ENCODE results near the gene FAM47E. TPM values are rescaled to one million over a fixed set of nuclear protein-coding genes. Genes with fewer than 3 reads are reported as not detected.

The FAM47E gene
- polyA plus RNA-seq, 1 donor from 2014 or later = 3.7 TPM

- Histone ChIP-seq H3K9me3 (ENCODE audit: low read length) (peaks cover 2% of the 10 kb centered on the region), H2AFZ (ENCODE audit: low read depth, low read length) (no peak overlapping the region), H3K9ac (ENCODE audit: low read length) (no peak overlapping the region), H3K9me2 (ENCODE audit: insufficient read depth, low read length) (no peaks in the 10 kb centered on the region), H4K20me1 (ENCODE audit: insufficient read depth) (no peaks in the 10 kb centered on the region), H3K79me2 (replicated peaks; ENCODE audit: insufficient read depth, low read length) (no peaks in the 10 kb centered on the region), H3K27ac (ENCODE audit: low read length) (no peak overlapping the region), H3K36me3 (ENCODE audit: insufficient read depth, low read length) (no peaks in the 10 kb centered on the region), H3K4me2 (ENCODE audit: low read length) (no peak overlapping the region), H3F3A (ENCODE audit: insufficient read depth, low read length, poor library complexity, severe bottlenecking) (no peaks in the 10 kb centered on the region), H3K27me3 (ENCODE audit: insufficient read depth, low read depth, low read length) (no peaks in the 10 kb centered on the region), H3K4me3 (ENCODE audit: low read length) (no peak overlapping the region)
- TF ChIP-seq CTCF (IDR thresholded peaks at IDR 0.05; ENCODE audit: poor library complexity, severe bottlenecking) (no peak), POLR2AphosphoS5 (IDR thresholded peaks at IDR 0.05) (no peak), TAF1 (IDR thresholded peaks at IDR 0.05; ENCODE audit: low read depth) (no peak), SMC3 (conservative IDR thresholded peaks at IDR 0.05; ENCODE audit: poor library complexity) (no peak), MXI1 (conservative IDR thresholded peaks at IDR 0.05; ENCODE audit: poor library complexity, severe bottlenecking) (no peak), REST (IDR thresholded peaks at IDR 0.05; ENCODE audit: borderline replicate concordance) (no peak), EZH2 (IDR thresholded peaks at IDR 0.05; ENCODE audit: borderline replicate concordance, insufficient read depth, low read length, poor library complexity, severe bottlenecking) (no peak), RAD21 (conservative IDR thresholded peaks at IDR 0.05) (no peak), EP300 (conservative IDR thresholded peaks at IDR 0.05; ENCODE audit: poor library complexity, severe bottlenecking) (no peak)
Measured at GRCh38 chr4:76325072-76325471, 73.6 kb downstream of the FAM47E start.

GRCh38 chr4:76326515-76326914 is 75.0 kb downstream of the FAM47E start:
- TF ChIP-seq TAF1 (IDR thresholded peaks at IDR 0.05; ENCODE audit: low read depth) (no peak), MXI1 (conservative IDR thresholded peaks at IDR 0.05; ENCODE audit: poor library complexity, severe bottlenecking) (no peak), POLR2AphosphoS5 (IDR thresholded peaks at IDR 0.05) (no peak), RAD21 (conservative IDR thresholded peaks at IDR 0.05) (no peak), EZH2 (IDR thresholded peaks at IDR 0.05; ENCODE audit: borderline replicate concordance, insufficient read depth, low read length, poor library complexity, severe bottlenecking) (no peak), EP300 (conservative IDR thresholded peaks at IDR 0.05; ENCODE audit: poor library complexity, severe bottlenecking) (no peak), SMC3 (conservative IDR thresholded peaks at IDR 0.05; ENCODE audit: poor library complexity) (no peak), REST (IDR thresholded peaks at IDR 0.05; ENCODE audit: borderline replicate concordance) (no peak), CTCF (IDR thresholded peaks at IDR 0.05; ENCODE audit: poor library complexity, severe bottlenecking) (no peak)
- no peaks in the 10 kb centered on the region for H3K36me3 ChIP-seq (ENCODE audit: insufficient read depth, low read length)
- no peak overlapping the region for H3K4me3 ChIP-seq (ENCODE audit: low read length)

More at GRCh38 chr4:76326515-76326914, 75.0 kb downstream of the FAM47E start:
- Histone ChIP-seq H3F3A (ENCODE audit: insufficient read depth, low read length, poor library complexity, severe bottlenecking) (no peaks in the 10 kb centered on the region), H3K27ac (ENCODE audit: low read length) (no peak overlapping the region), H3K79me2 (replicated peaks; ENCODE audit: insufficient read depth, low read length) (no peaks in the 10 kb centered on the region), H3K9me2 (ENCODE audit: insufficient read depth, low read length) (no peaks in the 10 kb centered on the region), H2AFZ (ENCODE audit: low read depth, low read length) (no peak overlapping the region), H3K9me3 (ENCODE audit: low read length) (no peaks in the 10 kb centered on the region), H3K9ac (ENCODE audit: low read length) (no peak overlapping the region), H3K4me2 (ENCODE audit: low read length) (no peak overlapping the region), H3K27me3 (ENCODE audit: insufficient read depth, low read depth, low read length) (no peaks in the 10 kb centered on the region), H4K20me1 (ENCODE audit: insufficient read depth) (no peaks in the 10 kb centered on the region)

Measured in neural cell (in vitro differentiated cells).